HepG2 (cell line): ENCODE data around the gene BIVM. TPM values are rescaled to one million over a fixed set of nuclear protein-coding genes. Genes with fewer than 3 reads are reported as not detected.

ENCODE experiments used
- BHLHE40 ChIP-seq: IDR thresholded peaks from 2 replicates; pipeline ENCODE4 v1.6.1; 2011; ENCODE audit warnings: low read length, improper control_type of control experiment
- BRF2 ChIP-seq: sonication (generic); formaldehyde crosslinking; IDR thresholded peaks from 2 replicates; pipeline ENCODE4 v1.8.1; 2022; ENCODE audit warnings: mild to moderate bottlenecking, missing genetic modification reagents
- HNF4G ChIP-seq, 2 experiments: sonication (generic) in 1 of 2; formaldehyde crosslinking in 1 of 2; IDR thresholded peaks; 2 replicates each; pipeline versions ENCODE4 v1.4.0 to v1.6.1; 2011 to 2020; ENCODE audit warnings: borderline replicate concordance in 2 of 2, low read depth in 2 of 2, mild to moderate bottlenecking in 2 of 2, low read length in 1 of 2, missing genetic modification reagents in 1 of 2, moderate library complexity in 1 of 2
- KMT2B ChIP-seq: IDR thresholded peaks from 2 replicates; pipeline ENCODE4 v1.6.1; 2016; ENCODE audit warnings: missing genetic modification reagents, missing compliant biosample characterization
- MXI1 ChIP-seq: IDR thresholded peaks from 3 replicates; pipeline ENCODE4 v1.6.1; 2012; ENCODE audit warnings: low read depth, low read length, inconsistent platforms, borderline replicate concordance
- NR1H2 ChIP-seq: sonication (generic); formaldehyde crosslinking; IDR thresholded peaks from 2 replicates; pipeline ENCODE4 v1.8.1; 2022; ENCODE audit warnings: low read depth, missing genetic modification reagents, borderline replicate concordance
- PRDM4 ChIP-seq: sonication (generic); formaldehyde crosslinking; IDR thresholded peaks from 2 replicates; pipeline ENCODE4 v1.9.0; 2021; ENCODE audit warnings: missing genetic modification reagents, borderline replicate concordance
- polyA plus RNA-seq, 8 experiments: library from polyadenylated mRNA; depleted of rRNA in 3 of 8; stranded (reverse) in 7 of 8; unstranded in 1 of 8; fragments of >200 nt; fragmentation: Illumina TruSeq in 4 of 8; extraction: Trizol in 4 of 8; gene quantifications; 2 replicates each; pipeline versions ENCODE4 v1.2.1 to v1.2.3, GENCODE V29; 2011 to 2016; ENCODE audit warnings: low read depth in 4 of 8, missing spikeins in 1 of 8, mixed read lengths in 1 of 8; ENCODE audit not compliant: insufficient read depth in 1 of 8
- total RNA-seq, 5 experiments: library from RNA; depleted of rRNA; stranded (reverse); fragments of >200 nt; fragmentation: Illumina TruSeq; extraction: Trizol; gene quantifications; 2 replicates each; pipeline ENCODE4 v1.2.3, GENCODE V29; 2016; ENCODE audit warnings: low read depth in 1 of 5
- TF ChIP-seq, protein P1 (sequence below): IDR thresholded peaks from 2 replicates; pipeline ENCODE4 v1.6.1; 2016; ENCODE audit warnings: mild to moderate bottlenecking
- TF ChIP-seq, protein P2 (sequence below), 2 experiments: IDR thresholded peaks; 2 replicates each; pipeline ENCODE4 v1.6.1; 2011 to 2012; ENCODE audit warnings: low read length in 2 of 2, borderline replicate concordance in 1 of 2, low read depth in 1 of 2, mild to moderate bottlenecking in 1 of 2, moderate library complexity in 1 of 2
- TF ChIP-seq, protein P3 (sequence below): sonication (generic); formaldehyde crosslinking; IDR thresholded peaks from 2 replicates; pipeline ENCODE4 v1.4.0; 2020; ENCODE audit warnings: low read depth, missing genetic modification reagents

Gene BIVM
- total and polyA plus RNA-seq, 2 of the 13 experiments (the other 11 are each of a cell fraction or from before 2014, with no cell fraction given): 10.4 to 15.8 TPM

GRCh38 chr13:102830646-102831045 is 31.7 kb downstream of the BIVM start (continued):
- TF ChIP-seq, protein P1, sequence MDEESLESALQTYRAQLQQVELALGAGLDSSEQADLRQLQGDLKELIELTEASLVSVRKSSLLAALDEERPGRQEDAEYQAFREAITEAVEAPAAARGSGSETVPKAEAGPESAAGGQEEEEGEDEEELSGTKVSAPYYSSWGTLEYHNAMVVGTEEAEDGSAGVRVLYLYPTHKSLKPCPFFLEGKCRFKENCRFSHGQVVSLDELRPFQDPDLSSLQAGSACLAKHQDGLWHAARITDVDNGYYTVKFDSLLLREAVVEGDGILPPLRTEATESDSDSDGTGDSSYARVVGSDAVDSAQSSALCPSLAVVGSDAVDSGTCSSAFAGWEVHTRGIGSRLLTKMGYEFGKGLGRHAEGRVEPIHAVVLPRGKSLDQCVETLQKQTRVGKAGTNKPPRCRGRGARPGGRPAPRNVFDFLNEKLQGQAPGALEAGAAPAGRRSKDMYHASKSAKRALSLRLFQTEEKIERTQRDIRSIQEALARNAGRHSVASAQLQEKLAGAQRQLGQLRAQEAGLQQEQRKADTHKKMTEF (CRISPR knock-in tag): peak; percentile 73
- TF ChIP-seq KMT2B (CRISPR knock-in tag): no peak
- no peak for TF ChIP-seq NR1H2 (CRISPR knock-in tag)
- TF ChIP-seq MXI1: no peak; the same call in 2 of the 3 replicates
- no peak for TF ChIP-seq PRDM4
- TF ChIP-seq, protein P2, sequence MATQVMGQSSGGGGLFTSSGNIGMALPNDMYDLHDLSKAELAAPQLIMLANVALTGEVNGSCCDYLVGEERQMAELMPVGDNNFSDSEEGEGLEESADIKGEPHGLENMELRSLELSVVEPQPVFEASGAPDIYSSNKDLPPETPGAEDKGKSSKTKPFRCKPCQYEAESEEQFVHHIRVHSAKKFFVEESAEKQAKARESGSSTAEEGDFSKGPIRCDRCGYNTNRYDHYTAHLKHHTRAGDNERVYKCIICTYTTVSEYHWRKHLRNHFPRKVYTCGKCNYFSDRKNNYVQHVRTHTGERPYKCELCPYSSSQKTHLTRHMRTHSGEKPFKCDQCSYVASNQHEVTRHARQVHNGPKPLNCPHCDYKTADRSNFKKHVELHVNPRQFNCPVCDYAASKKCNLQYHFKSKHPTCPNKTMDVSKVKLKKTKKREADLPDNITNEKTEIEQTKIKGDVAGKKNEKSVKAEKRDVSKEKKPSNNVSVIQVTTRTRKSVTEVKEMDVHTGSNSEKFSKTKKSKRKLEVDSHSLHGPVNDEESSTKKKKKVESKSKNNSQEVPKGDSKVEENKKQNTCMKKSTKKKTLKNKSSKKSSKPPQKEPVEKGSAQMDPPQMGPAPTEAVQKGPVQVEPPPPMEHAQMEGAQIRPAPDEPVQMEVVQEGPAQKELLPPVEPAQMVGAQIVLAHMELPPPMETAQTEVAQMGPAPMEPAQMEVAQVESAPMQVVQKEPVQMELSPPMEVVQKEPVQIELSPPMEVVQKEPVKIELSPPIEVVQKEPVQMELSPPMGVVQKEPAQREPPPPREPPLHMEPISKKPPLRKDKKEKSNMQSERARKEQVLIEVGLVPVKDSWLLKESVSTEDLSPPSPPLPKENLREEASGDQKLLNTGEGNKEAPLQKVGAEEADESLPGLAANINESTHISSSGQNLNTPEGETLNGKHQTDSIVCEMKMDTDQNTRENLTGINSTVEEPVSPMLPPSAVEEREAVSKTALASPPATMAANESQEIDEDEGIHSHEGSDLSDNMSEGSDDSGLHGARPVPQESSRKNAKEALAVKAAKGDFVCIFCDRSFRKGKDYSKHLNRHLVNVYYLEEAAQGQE (IDR thresholded peaks at IDR 0.05; ENCODE audit: borderline replicate concordance in 1 of 2, low read depth in 1 of 2, low read length in 2 of 2): peak in 1 of 2 experiments; percentile 54; a peak in 1 of 4 replicates
- peak; percentile 88 for TF ChIP-seq HNF4G (IDR thresholded peaks at IDR 0.05; ENCODE audit: borderline replicate concordance, low read depth, low read length)
- no peak; the same call in 1 of the 2 replicates for TF ChIP-seq HNF4G (CRISPR knock-in tag; IDR thresholded peaks at IDR 0.05; ENCODE audit: borderline replicate concordance, low read depth)
- TF ChIP-seq BRF2 (CRISPR knock-in tag): no peak
- TF ChIP-seq, protein P3, sequence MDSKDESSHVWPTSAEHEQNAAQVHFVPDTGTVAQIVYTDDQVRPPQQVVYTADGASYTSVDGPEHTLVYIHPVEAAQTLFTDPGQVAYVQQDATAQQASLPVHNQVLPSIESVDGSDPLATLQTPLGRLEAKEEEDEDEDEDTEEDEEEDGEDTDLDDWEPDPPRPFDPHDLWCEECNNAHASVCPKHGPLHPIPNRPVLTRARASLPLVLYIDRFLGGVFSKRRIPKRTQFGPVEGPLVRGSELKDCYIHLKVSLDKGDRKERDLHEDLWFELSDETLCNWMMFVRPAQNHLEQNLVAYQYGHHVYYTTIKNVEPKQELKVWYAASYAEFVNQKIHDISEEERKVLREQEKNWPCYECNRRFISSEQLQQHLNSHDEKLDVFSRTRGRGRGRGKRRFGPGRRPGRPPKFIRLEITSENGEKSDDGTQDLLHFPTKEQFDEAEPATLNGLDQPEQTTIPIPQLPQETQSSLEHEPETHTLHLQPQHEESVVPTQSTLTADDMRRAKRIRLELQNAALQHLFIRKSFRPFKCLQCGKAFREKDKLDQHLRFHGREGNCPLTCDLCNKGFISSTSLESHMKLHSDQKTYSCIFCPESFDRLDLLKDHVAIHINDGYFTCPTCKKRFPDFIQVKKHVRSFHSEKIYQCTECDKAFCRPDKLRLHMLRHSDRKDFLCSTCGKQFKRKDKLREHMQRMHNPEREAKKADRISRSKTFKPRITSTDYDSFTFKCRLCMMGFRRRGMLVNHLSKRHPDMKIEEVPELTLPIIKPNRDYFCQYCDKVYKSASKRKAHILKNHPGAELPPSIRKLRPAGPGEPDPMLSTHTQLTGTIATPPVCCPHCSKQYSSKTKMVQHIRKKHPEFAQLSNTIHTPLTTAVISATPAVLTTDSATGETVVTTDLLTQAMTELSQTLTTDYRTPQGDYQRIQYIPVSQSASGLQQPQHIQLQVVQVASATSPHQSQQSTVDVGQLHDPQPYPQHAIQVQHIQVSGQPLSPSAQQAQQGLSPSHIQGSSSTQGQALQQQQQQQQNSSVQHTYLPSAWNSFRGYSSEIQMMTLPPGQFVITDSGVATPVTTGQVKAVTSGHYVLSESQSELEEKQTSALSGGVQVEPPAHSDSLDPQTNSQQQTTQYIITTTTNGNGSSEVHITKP (CRISPR knock-in tag): 0 out of 2 replicates have a peak, but pooled peaks have one; percentile 26
- TF ChIP-seq BHLHE40: no peak
